ENCODE measurements around the gene KHDC4. TPM values are rescaled to one million over a fixed set of nuclear protein-coding genes. Genes with fewer than 3 reads are reported as not detected.

KHDC4 gene
- total RNA-seq, 2 experiments from 2014 or later: 63.8 to 71.4 TPM

- Mint-ChIP-seq H3K4me1 (peaks cover 64% of the 10 kb centered on the region), H3K4me3 (peak overlapping the region; percentile 100), H3K9me3 (no peaks in the 10 kb centered on the region), H3K27me3 (no peaks in the 10 kb centered on the region), H3K27ac (peak overlapping the region; percentile 93), H3K36me3 (ENCODE audit: low read depth) (peaks cover 74% of the 10 kb centered on the region)
- peak; percentile 59 for DNase-seq
- ChIA-PET CTCF (interaction anchor here (0.6 to 9.1 kb wide), 13 partner anchors 9 to 153 kb away, joined by 3 to 80 read pairs (median 5); partner anchors contain the start of genes KHDC4 and SYT11), POLR2A (interaction anchor here (0.6 to 7.5 kb wide), 14 partner anchors 9 to 703 kb away, joined by 3 to 68 read pairs (median 5); partner anchors contain the start of genes CLK2, KHDC4, RXFP4 and SSR2)
Observed at GRCh38 chr1:155976062-155976912, 42.1 kb upstream of the KHDC4 start.

DNA sequence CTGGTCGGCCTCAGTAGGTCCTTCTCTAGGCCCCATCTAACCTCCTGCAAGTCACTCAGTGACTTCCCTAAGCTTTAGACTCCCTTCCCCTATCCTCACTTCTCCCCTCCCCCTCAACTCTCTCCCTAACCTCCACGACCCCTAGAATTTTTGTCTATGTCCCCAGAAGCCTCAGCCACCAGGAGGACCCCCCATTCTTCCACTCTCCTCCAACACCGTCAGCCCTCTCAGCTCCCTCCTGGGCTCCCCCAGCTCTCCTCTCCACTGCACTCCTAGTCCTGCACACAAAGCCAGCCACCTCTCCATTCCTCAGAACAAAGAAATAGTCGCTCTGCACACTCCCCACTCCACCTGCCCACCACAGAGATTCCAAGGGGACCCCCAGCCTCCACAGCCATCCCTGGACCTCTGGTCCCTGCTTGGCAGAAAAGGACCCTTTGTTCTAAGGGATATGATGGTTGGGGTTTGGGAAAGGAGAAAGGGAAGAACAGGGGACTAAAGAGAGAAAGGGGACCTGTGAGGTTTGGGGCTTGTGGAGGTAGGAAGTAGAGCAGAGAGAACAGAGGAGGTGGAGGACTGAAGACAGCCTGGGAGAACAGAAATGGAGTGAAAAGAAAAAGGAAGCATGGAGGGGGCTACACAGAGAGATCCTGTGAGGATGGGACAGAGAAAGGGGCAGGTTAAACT is 41.3 kb upstream of the KHDC4 start:
- Mint-ChIP-seq H3K36me3 (ENCODE audit: low read depth) (peaks cover 71% of the 10 kb centered on the region), H3K4me3 (peak overlapping the region; percentile 100), H3K27me3 (no peaks in the 10 kb centered on the region), H3K9me3 (no peaks in the 10 kb centered on the region), H3K4me1 (peaks cover 64% of the 10 kb centered on the region), H3K27ac (peak overlapping the region; percentile 93)
- no peak for DNase-seq
- CTCF ChIA-PET: interaction anchor here (0.8 to 9.1 kb wide), 5 partner anchors 8 to 41 kb away, joined by 3 to 80 read pairs (median 5); no protein-coding TSS in a partner anchor
- POLR2A ChIA-PET: interaction anchor here (0.8 to 7.5 kb wide), 9 partner anchors 9 to 63 kb away, joined by 3 to 68 read pairs (median 28); partner anchors contain the start of genes KHDC4 and RXFP4

DNA sequence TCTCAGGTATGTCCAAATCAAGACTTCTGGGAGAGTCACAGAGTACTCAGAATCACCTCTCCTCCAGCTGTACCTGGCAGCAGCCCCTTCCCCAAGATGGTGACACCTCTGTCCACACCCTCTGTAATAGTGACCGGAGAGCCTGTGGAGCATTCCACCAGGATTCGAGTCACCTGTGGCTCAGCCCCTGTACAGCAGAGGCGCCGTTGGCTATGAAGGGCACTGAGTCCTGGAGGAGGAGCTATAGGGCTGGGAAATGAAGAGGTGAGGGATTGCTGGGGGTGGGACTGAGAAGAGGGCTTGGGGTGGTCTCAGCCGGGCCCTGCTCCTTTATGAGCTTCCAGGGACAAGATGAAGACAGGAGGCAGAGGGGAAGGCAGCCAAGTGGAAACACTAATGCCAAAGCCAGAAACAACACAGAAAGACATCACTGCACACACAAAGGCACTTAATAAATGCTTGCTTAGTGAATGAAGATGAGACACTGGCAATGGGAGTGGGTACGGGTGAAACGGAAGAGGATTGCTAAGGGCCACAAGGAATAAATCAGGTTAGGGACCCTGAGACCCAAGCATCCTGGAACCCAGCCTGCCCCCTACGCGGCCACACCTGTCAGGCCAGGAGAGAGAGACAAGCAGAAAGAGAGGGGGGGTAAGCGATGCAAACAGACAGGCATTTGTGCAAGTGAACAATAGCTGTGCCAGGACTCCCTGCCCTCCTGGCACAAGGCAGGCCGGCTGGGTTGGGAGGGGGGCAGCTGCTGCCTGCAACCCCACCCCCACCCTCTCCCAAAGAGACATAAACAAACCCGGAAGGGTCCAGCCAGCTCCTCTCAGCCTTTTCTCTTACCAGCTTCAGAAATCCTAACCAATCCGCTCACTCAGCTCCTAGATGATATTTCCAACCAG is 40.2 kb upstream of the KHDC4 start:
- H3K4me3 Mint-ChIP-seq: peak overlapping the region; percentile 100
- H3K4me1 Mint-ChIP-seq: peaks cover 64% of the 10 kb centered on the region
- no peaks in the 10 kb centered on the region for H3K9me3 Mint-ChIP-seq
- H3K36me3 Mint-ChIP-seq (ENCODE audit: low read depth): peaks cover 77% of the 10 kb centered on the region
- peak overlapping the region; percentile 93 for H3K27ac Mint-ChIP-seq
- CTCF ChIA-PET: interaction anchor here (0.6 to 9.1 kb wide), 8 partner anchors 7 to 40 kb away, joined by 3 to 80 read pairs (median 4); no protein-coding TSS in a partner anchor
- no peak for DNase-seq
- no peaks in the 10 kb centered on the region for H3K27me3 Mint-ChIP-seq
- POLR2A ChIA-PET: interaction anchor here (0.8 to 7.5 kb wide), 4 partner anchors 13 to 32 kb away, joined by 3 to 38 read pairs (median 12); partner anchors contain the start of gene RXFP4

GRCh38 chr1:155973723-155974122 is 39.5 kb upstream of the KHDC4 start:
- peaks cover 76% of the 10 kb centered on the region for H3K36me3 Mint-ChIP-seq (ENCODE audit: low read depth)
- H3K9me3 Mint-ChIP-seq: no peaks in the 10 kb centered on the region
- ChIA-PET POLR2A (interaction anchor here (1.1 to 7.5 kb wide), 3 partner anchors 12 to 31 kb away, joined by 3 to 38 read pairs (median 18); partner anchors contain the start of gene RXFP4), CTCF (interaction anchor here (0.8 to 9.1 kb wide), 3 partner anchors 10 to 19 kb away, joined by 3 to 80 read pairs (median 3); no protein-coding TSS in a partner anchor)
- peaks cover 70% of the 10 kb centered on the region for H3K4me1 Mint-ChIP-seq
- no peaks in the 10 kb centered on the region for H3K27me3 Mint-ChIP-seq
- DNase-seq: no peak
- peak overlapping the region; percentile 93 for H3K27ac Mint-ChIP-seq
- H3K4me3 Mint-ChIP-seq: no peak overlapping the region

GRCh38 chr1:155971910-155972809 is 37.9 kb upstream of the KHDC4 start:
- Mint-ChIP-seq H3K27ac (peak overlapping the region; percentile 58), H3K27me3 (no peaks in the 10 kb centered on the region), H3K4me1 (peaks cover 86% of the 10 kb centered on the region), H3K4me3 (no peak overlapping the region), H3K36me3 (ENCODE audit: low read depth) (peaks cover 82% of the 10 kb centered on the region), H3K9me3 (no peaks in the 10 kb centered on the region)
- CTCF ChIA-PET: interaction anchor here (9.1 kb wide), 1 partner anchor 18 kb away, joined by 80 read pairs; no protein-coding TSS in a partner anchor
- DNase-seq: no peak
- POLR2A ChIA-PET: interaction anchor here (1.1 to 3.2 kb wide), 2 partner anchors 26 to 29 kb away, joined by 3 to 18 read pairs; partner anchors contain the start of gene RXFP4

DNA sequence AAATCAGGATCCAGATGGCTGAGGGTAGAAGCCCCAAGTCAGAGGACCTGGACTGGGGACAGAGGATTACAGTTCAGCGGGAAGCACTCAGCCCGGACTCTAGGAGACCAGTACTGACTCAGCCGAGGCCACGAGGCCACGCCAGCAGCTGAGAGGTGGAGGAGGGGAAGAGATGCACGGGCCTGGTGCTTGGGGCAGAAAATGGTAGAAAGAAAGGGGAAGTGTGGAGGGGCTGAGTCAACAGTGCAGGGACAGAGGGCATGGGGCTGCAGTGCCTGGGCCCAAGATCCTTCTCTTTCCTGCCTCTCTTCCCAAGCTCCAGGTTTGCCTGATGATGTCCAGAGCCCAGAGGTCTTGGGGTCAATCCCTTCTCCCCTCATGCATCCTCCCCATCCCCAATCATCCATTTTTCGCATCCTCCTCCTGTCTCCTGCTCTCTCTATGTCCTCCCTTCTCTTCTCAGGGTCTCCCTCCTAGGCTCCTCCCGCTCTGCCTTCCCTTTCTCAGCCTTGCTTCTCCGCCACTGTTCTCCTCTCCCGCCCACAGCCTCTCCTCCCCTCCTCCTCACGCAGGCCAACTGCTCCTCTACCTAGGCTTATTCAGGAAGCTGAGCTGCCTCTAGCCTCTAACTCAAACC is 36.4 kb upstream of the KHDC4 start:
- peak overlapping the region; percentile 40 for H3K4me3 Mint-ChIP-seq
- DNase-seq: peak; percentile 45
- CTCF ChIA-PET: no interaction called here
- peaks cover 81% of the 10 kb centered on the region for H3K36me3 Mint-ChIP-seq (ENCODE audit: low read depth)
- no peaks in the 10 kb centered on the region for H3K9me3 Mint-ChIP-seq
- POLR2A ChIA-PET: interaction anchor here (1.0 to 2.7 kb wide), 6 partner anchors 8 to 36 kb away, joined by 3 to 9 read pairs (median 4); partner anchors contain the start of genes ARHGEF2 and KHDC4
- H3K27ac Mint-ChIP-seq: peak overlapping the region; percentile 79
- no peaks in the 10 kb centered on the region for H3K27me3 Mint-ChIP-seq
- peaks cover 96% of the 10 kb centered on the region for H3K4me1 Mint-ChIP-seq

- H3K36me3 Mint-ChIP-seq (ENCODE audit: low read depth): peaks cover 82% of the 10 kb centered on the region
- H3K9me3 Mint-ChIP-seq: no peaks in the 10 kb centered on the region
- ChIA-PET POLR2A (interaction anchor here (0.6 to 2.7 kb wide), 4 partner anchors 9 to 110 kb away, joined by 3 to 9 read pairs (median 4); partner anchors contain the start of genes ARHGEF2, KHDC4 and SYT11), CTCF (no interaction called here)
- H3K4me3 Mint-ChIP-seq: no peak overlapping the region
- no peaks in the 10 kb centered on the region for H3K27me3 Mint-ChIP-seq
- DNase-seq: no peak
- H3K27ac Mint-ChIP-seq: peak overlapping the region; percentile 62
- peaks cover 91% of the 10 kb centered on the region for H3K4me1 Mint-ChIP-seq
Observed at GRCh38 chr1:155969377-155969791, 35.2 kb upstream of the KHDC4 start.

DNA sequence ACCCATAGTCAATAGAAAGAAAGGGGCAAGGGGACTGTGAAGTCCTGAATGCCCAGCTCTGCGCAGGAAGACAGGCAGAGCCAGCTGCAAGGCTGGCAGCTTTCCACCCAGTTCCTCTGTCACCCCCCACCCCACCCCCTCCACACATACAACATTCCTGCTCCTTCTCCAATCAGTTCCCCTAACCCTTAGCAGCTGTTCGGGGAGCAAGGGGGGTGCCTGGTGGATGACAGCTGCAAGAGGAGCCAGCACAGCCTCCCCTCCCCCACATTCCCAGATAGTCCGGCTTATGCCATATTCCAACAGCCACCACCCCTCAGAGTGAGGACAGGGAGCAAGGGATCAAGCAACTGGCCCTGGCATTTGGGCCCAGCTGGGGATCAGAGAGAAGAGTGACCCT is 34.5 kb upstream of the KHDC4 start:
- CTCF ChIA-PET: interaction anchor here (0.6 to 1.9 kb wide), 2 partner anchors 36 to 122 kb away, joined by 3 to 7 read pairs; no protein-coding TSS in a partner anchor
- Mint-ChIP-seq H3K27me3 (no peaks in the 10 kb centered on the region), H3K9me3 (no peaks in the 10 kb centered on the region), H3K27ac (peak overlapping the region; percentile 87), H3K4me3 (no peak overlapping the region), H3K4me1 (peaks cover 88% of the 10 kb centered on the region), H3K36me3 (ENCODE audit: low read depth) (peaks cover 81% of the 10 kb centered on the region)
- POLR2A ChIA-PET: interaction anchor here (0.9 to 3.4 kb wide), 5 partner anchors 10 to 35 kb away, joined by 4 to 52 read pairs (median 9); partner anchors contain the start of genes ARHGEF2 and KHDC4
- no peak for DNase-seq

DNA sequence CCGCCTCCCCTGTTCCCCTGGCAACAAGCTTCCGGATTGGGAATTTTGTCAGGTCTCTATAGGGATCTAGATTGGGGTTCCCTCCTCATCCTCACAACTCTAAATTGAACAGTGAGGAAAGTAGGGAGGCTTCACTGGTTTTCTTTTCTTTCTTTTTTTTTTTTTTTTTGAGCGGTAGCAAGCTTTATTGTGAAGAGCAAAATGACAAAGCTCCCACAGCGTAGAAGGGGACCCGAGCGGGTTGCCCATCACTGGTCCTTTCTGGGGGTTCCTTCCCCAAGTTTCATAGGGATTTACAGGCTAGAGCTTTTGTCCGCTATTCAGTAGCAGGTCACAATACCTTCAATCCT is 33.8 kb upstream of the KHDC4 start:
- ChIA-PET CTCF (interaction anchor here (0.6 to 1.9 kb wide), 7 partner anchors 8 to 123 kb away, joined by 3 to 12 read pairs (median 5); partner anchors contain the start of gene ARHGEF2), POLR2A (interaction anchor here (0.9 to 3.4 kb wide), 7 partner anchors 10 to 35 kb away, joined by 4 to 52 read pairs (median 5); partner anchors contain the start of genes ARHGEF2 and KHDC4)
- Mint-ChIP-seq H3K27ac (peak overlapping the region; percentile 87), H3K27me3 (no peaks in the 10 kb centered on the region), H3K4me1 (peaks cover 82% of the 10 kb centered on the region), H3K36me3 (ENCODE audit: low read depth) (peaks cover 78% of the 10 kb centered on the region), H3K9me3 (no peaks in the 10 kb centered on the region), H3K4me3 (peak overlapping the region; percentile 24)
- no peak for DNase-seq

- ChIA-PET CTCF (interaction anchor here (0.9 to 1.9 kb wide), 6 partner anchors 8 to 35 kb away, joined by 3 to 12 read pairs (median 6); partner anchors contain the start of gene ARHGEF2), POLR2A (interaction anchor here (0.6 to 3.4 kb wide), 6 partner anchors 11 to 34 kb away, joined by 4 to 52 read pairs (median 5); partner anchors contain the start of genes ARHGEF2 and KHDC4)
- H3K9me3 Mint-ChIP-seq: no peaks in the 10 kb centered on the region
- peaks cover 78% of the 10 kb centered on the region for H3K36me3 Mint-ChIP-seq (ENCODE audit: low read depth)
- DNase-seq: no peak
- peaks cover 82% of the 10 kb centered on the region for H3K4me1 Mint-ChIP-seq
- H3K4me3 Mint-ChIP-seq: peak overlapping the region; percentile 24
- no peaks in the 10 kb centered on the region for H3K27me3 Mint-ChIP-seq
- H3K27ac Mint-ChIP-seq: peak overlapping the region; percentile 87
Observed at GRCh38 chr1:155967341-155968050, 33.3 kb upstream of the KHDC4 start.
